ENCODE data around the gene MEG3.

Gene MEG3

GRCh38 chr14:100882991-100883788, 57.3 kb downstream of the MEG3 start:
- no peak for DNase-seq

GRCh38 chr14:100883789-100884101, 57.8 kb downstream of the MEG3 start:
- no peak for DNase-seq

DNA sequence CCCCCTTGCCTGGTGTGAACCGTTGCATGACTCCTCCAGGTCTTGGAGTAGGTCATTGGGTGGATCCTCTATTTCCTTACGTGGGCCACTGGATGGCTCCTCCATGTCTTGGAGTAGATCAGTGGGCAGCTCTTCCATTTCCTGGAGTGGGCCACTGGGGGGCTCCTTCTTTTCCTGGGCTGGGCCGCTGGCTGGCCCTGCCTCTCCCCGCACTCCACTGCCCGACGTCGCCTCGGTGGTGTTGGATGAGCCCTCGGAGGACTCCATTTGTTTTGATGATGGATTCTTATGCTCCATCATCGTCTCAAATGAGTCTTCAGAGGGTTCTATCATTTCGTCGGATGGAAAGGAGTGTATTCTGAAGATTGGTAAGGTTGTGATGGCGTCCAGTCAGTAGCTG, 58.5 kb downstream of the MEG3 start:
- no peak for DNase-seq

DNA sequence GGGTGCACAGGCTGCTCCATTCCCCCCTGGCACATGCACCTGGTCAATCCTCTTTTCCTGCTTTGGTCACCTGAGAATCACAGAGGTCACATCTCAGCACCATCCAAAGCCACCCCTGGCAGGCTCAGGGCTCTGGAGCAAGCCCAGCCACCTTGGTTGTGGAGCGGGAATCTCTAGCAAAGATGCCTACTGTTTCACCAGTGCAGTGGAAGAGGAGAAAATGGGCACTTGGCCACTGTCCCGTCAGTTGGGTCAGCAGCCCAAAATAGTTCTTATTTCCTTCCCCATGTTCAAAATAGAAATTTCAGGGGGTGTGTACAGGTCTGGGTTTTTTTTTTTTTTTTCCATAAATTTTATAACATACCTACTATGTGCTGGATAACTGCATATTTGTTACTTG, 59.3 kb downstream of the MEG3 start:
- DNase-seq: no peak

DNA sequence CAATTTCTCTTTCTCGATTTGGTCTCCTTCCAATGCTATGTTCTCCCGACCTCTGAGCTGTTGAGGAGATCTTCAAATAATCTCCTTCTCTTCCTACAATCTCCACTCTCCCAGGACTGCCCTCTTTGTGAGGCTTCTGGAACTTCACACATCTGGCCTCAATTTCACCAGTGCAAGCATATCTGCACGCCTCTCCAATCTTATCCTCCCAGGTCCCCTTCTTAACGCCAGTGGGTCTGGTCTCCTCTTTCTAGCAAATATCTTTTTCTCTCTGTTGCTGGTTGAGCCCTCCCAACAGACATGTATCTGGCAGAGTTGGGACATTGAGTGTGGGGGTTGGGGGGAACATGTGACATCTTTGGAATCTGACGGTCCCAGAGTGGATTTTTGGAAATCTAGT, 59.7 kb downstream of the MEG3 start:
- no peak for DNase-seq

DNA sequence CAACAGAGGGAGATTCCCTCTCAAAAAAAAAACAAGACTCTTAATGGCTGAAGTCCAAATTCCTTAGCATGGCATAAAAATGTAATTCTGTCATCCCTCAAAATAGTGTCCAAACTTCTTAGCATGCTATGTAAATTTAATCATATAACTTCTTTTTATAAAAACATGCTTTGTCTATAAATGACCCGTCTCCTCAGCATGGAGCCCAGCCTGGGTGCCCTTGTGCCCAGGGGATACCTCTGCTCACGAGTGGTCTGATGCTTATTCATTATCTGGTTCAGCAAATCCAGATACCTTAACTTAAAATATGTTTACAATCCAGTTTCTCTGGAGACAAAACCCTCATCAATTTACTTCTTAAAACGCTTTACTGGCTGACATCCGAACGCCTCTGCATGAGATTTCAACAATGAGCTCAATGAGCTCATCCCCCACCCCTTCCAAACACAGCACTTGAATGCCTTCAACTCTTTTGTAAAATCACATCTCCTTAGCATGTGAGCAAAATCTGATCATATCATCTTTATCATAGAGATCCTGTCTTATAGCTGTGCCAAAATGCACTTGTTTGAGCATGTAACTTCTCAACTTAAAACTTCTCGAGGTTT, 61.9 kb downstream of the MEG3 start:
- no peak for DNase-seq

DNA sequence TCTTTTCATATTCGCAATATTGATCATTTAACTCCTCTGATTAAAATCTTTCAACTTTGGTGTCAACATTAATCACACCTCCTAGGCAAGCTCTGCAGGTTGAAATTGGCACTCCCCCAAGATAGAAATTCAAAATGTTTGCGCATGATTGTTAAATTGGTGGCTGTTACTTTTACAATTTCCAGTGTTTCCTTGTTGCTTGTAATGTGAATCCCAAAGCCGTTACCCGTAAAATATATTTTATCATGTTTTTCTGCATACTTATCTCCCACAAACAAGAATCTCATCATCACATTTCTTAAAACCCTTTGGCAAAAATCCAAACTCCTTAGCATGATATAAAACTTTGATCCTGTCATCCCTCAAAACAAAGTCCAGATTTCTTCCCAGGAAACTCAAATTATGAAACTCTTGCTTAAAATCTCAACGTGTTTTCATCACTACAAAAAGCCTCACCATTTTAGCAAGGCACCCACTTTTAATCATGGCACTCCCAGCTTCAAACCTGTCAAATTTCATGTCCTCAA, 62.9 kb downstream of the MEG3 start:
- no peak for DNase-seq

- no peak for DNase-seq
Measured at GRCh38 chr14:100889641-100890040, 63.7 kb downstream of the MEG3 start.

- no peak for DNase-seq
Measured at GRCh38 chr14:100890061-100890850, 64.3 kb downstream of the MEG3 start.

DNA sequence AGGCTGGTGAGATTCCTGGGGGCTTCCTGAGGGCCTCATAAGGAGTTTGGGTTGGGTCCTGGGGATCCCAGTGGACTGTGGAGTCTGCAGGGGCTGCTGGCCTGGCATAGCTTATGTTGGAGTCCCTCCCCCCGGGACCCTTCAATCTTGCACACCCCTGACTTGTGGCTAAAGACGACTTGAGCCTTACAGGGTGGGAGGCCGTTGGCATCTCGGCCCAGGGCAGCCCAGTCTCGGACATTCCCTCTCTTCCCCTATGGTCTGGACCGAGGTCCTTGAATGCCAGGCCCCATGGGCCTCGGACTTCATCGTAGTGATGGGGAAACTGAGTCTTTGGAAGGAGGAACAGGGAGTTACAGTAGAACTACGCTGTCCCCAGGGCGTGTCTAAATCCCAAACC, 65.1 kb downstream of the MEG3 start:
- DNase-seq: no peak

GRCh38 chr14:100891501-100892445, 65.9 kb downstream of the MEG3 start:
- no peak for DNase-seq

DNA sequence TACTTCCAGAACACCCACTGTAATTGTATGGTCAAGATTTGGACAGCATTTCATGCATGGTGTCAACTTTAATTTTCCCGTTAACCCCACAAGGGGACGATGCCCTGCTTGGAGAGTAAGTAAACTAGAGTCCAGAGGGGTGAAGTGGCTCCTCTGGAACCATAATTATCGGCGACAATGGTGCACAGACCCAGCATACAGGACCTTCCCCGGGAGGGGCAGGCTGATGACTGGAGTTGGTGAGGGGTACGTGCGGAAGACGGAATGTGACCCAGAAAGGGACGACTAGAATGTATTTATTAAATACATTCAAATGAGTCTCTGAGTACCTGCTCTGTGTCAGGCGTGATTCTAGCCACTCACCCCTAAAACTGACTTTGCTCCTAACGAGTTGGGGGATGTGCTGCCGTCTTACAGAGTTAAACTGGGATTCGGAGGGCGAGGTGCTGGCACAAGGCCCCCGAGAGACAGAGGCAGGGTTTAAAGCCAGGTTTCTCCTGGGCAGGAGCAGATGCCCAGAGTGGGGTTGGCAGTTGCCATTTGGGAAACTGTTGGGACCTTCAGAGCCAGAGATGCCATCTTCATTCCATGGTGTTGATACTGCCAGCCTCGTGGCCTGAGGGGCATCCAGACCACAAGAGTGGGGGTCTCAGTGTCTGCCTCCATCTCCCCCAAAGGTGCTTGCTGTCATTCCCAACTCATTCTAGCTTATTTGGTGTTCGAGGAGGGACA, 66.7 kb downstream of the MEG3 start:
- no peak for DNase-seq

DNA sequence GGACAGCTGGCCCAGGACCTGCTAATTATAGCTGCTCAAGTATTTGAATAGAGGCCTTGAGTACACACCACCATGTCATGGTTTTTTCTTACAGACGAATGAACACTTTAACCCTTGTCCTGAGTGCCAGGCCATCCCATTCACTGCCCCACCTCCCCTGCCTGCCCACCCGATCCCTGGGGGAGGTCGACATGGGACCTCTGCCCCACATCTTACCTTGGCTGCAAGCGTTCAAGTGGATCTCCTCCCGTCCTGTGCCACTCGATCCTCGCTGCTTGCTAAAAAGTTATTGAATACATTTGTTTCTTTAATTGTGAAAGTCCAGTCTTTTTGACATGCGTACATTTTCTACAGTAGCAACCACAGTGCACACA, 67.3 kb downstream of the MEG3 start:
- no peak for DNase-seq

- no peak for DNase-seq
Measured at GRCh38 chr14:100893760-100894159, 67.8 kb downstream of the MEG3 start.

- DNase-seq: no peak
Measured at GRCh38 chr14:100894416-100894815, 68.5 kb downstream of the MEG3 start.

DNA sequence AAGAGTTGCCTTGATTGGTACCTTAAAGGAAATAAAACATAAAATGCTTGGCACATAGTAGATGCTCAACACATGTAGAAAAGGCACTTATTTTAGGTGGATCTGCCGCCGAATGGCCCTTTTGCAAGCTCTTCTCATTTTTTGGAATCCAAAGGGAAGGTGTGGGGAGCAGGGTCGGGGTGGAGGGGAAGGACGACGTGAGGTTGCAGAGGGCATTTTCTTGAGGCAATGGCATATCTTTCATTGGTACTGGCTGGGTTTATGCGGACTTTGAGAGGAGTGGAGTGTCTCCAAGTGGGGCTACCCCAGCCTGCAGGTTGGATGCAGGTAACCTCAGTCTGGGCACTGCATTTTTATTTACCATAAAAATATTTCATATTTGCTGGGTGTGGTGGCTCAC, 69.5 kb downstream of the MEG3 start:
- no peak for DNase-seq

GRCh38 chr14:100896369-100897060, 70.6 kb downstream of the MEG3 start:
- no peak for DNase-seq

- DNase-seq: no peak
Measured at GRCh38 chr14:100898465-100898864, 72.5 kb downstream of the MEG3 start.

GRCh38 chr14:100898935-100899883, 73.3 kb downstream of the MEG3 start:
- no peak for DNase-seq

All from activated CD4-positive, alpha-beta T cell treated with anti-CD3 and anti-CD28 coated beads, Interleukin-10, Interleukin-2, amounts not matched to agents 100 ng/mL and 50 ng/mL, durations not matched to agents 16 hours and 8 hours (primary cell).